Right ventricle myocardium inferior (tissue), 1 donor: Measurements from ENCODE around the gene VSTM4. TPM values are rescaled to one million over a fixed set of nuclear protein-coding genes. Genes with fewer than 3 reads are reported as not detected.

Source experiments
- ATAC-seq: fragments of 200-7000 bp; cut with Tn5 transposase; one replicate; pipeline ENCODE4 v1.9.1; 2020; ENCODE audit warnings: mild to moderate bottlenecking, moderate library complexity
- DNase-seq: peaks from one replicate; pipeline ENCODE4 v3.0.0; 2021; ENCODE audit errors: missing footprints
- intact Hi-C: fragments of 100-400 bp; cut with DNase I; formaldehyde crosslinking; loops from one replicate; pipeline ENCODE4 v1.11.0; 2022
- total RNA-seq: library from RNA; stranded (reverse); fragmentation: NEBNext Ultra II Directional; extraction: Animal tissue kit (Norgen Biotek cat#: 25700); gene quantifications from one replicate; pipeline ENCODE4 v1.2.1, GENCODE V29; 2021
- donor health status: DM: no; HTN: yes; CAD: no; lungs with severe emphysema.

VSTM4 gene
- total RNA-seq, 1 donor from 2014 or later = 21.8 TPM

DNA sequence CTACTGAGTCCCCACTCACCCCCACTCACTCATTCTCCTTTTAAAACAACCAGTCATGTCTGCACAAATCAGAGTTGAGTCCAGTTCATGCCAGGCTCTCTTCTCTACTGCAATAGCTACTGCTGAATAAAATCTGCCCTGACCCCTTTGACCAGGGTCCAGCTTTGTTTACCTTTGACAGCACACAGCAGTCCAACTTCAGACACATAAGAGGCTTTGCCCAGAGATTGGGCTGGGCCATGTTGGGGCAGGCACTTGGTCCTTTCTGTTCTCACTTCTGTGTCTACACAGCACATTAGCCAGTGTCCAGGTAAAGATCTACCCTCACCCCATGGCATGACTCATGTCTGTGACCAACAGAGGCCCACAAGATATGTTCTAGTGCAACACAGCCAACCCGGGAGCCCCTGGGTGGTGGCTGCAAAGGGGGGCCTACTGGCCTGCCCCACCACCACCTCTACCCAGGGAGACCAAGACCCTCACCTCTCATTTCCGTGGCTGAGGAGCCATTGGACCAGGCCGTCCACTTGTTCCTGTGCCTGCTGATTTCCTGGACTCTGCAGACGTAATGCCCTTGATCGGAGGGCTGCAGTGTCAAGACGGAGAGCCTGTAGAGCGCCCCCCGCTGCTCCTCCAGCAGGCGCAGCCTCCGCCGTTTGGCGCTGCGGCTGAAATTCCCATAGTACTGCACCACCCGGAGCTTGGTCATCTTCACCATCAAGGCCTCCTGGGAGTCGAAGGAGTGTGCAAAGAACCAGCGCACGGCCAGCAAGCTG is 8.0 kb downstream of the VSTM4 start:
- intact Hi-C loops = no loop called here
- DNase-seq = peak; percentile 52
- no peak for ATAC-seq

DNA sequence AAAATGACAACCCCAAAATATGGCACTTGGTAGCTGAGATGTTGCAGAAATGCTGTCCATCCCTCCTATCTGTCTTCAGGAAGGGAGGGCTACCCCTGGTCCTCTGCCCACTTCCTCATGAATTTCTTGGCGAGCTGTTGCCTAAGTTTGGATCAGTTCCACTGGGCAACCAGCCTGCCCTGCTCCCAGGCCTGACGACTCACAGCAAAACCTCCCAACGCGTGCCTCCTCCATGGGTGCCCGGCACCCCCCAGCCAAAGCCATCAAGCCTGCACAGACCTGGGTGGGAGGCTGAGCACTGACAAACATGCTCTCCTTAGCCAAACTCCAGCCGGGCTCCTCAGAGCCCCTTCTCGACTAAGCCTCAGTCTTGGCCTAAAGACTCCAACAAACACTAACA is 8.9 kb downstream of the VSTM4 start:
- peak; percentile 73 for DNase-seq
- ATAC-seq = peak; percentile 20
- intact Hi-C loops = no loop called here

- intact Hi-C loops = no loop called here
- DNase-seq (no peak), ATAC-seq (no peak)
These were observed 10.2 kb downstream of the VSTM4 start for GRCh38 chr10:49105076-49105475.

DNA sequence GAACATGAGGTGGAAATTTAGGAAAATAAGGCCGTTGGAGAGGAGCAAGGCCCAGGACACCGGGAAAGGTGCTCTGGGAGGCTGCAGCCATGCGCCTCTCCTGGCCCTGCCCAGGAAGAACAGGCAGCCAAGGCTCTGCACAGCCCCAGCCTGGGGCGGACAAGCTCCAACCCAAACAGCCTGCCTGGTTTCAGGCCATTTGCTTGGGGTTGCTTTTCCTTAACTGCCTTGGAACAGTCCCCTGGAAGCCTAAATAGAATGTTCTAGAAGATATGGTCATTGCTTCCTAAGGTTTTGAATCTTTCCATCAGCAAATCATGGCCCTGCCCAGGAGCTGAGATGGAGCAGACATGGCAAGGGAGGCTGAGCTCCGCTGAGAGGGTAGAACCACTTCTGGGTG is 11.0 kb downstream of the VSTM4 start:
- DNase-seq (no peak), ATAC-seq (peak; percentile 56)
- intact Hi-C loops = no loop called here

- DNase-seq = no peak
- no peak for ATAC-seq
- intact Hi-C loops = no loop called here
These were observed 11.6 kb downstream of the VSTM4 start for GRCh38 chr10:49103761-49104160.

DNA sequence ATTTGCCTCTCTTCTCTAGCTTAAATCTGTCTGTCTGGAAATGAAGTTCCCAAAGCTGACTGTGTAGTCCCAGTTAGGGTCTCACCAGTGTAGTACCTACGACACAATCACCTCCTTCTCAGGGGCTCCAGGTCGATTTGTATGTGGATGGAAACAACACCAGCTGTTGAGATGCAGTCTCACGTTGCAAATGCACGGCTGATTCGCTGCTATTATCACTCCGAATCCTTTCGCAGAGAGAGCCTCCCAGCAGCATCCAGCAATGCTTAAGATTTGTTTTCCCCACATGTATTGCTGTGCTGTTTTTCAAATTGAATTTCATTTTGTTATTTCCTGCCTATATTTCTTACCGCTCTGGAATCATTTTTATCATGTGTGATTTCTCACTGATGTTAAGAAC is 16.3 kb downstream of the VSTM4 start:
- intact Hi-C loops = no loop called here
- no peak for DNase-seq
- no peak for ATAC-seq

DNA sequence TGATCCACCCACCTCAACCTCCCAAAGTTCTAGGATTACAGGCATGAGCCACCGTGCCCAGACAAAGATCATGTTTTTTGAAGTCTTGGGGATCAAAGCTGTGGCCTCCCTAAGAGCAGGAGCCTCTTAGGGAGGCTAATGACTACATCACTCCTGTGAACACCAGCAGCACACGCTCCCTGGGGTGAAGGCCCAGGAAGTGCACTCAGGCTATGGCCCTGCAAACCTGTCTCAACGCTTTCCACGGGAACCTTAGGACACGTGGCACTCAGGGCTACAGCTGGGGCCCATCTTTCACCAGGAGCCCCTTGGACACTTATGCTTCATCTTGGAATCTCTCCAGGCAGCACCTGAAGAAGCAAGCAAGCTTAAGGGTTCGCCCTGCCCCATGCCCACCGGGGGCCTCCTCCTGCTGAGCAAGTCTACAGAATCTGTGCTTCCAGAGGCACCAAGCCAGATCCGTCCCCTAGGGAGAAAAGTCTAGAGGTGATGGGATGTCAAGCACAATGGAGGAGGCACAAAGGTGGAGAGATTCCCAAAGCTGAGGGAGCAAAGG is 18.4 kb downstream of the VSTM4 start:
- intact Hi-C loops = no loop called here
- DNase-seq (no peak), ATAC-seq (no peak)

DNA sequence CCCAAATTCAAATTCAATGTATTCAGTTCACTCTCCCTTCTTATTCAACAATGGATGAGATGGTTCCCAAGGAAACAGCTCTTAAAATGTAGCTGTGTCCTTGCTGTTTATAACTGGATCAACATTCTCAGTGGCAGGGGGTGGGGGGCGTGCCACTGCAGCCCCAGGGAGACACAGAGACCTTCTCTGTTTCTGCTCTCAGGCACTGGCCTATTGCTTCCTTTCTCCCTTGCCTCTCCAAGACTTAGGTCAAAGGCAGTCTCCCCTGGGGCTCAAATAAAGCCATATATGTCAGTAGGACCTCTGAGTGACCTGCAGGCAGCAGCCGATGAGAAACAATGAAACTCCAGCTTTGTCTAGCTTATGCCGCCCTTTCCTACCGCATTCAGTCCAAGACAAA is 20.7 kb downstream of the VSTM4 start:
- no peak for DNase-seq
- intact Hi-C loops = no loop called here
- ATAC-seq = peak; percentile 36

- ATAC-seq (no peak), DNase-seq (no peak)
- intact Hi-C loops = no loop called here
These were observed 21.4 kb downstream of the VSTM4 start for GRCh38 chr10:49093922-49094321.

DNA sequence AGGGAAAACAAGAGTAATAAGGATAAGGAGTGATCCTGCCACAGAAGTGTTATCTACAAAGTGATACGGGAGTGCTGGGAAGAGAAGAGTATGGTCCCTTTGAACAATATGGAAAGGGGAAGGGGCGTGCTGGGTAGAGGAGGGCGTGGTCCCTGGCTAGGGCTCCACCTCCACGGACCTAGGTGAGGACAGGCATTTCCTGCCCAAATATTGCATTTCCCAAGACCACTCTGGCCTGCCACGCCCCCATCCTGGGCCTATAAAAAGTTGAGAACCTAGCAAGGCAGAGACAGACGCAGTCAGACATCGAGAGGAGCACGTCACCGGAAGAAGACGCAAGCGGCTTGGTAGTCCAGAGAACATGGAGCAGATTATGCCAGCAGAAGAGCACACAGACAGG is 22.8 kb downstream of the VSTM4 start:
- intact Hi-C loops = no loop called here
- ATAC-seq (no peak), DNase-seq (no peak)

GRCh38 chr10:49091450-49092210 is 23.7 kb downstream of the VSTM4 start:
- ATAC-seq = no peak
- DNase-seq = no peak
- intact Hi-C loops = no loop called here

DNA sequence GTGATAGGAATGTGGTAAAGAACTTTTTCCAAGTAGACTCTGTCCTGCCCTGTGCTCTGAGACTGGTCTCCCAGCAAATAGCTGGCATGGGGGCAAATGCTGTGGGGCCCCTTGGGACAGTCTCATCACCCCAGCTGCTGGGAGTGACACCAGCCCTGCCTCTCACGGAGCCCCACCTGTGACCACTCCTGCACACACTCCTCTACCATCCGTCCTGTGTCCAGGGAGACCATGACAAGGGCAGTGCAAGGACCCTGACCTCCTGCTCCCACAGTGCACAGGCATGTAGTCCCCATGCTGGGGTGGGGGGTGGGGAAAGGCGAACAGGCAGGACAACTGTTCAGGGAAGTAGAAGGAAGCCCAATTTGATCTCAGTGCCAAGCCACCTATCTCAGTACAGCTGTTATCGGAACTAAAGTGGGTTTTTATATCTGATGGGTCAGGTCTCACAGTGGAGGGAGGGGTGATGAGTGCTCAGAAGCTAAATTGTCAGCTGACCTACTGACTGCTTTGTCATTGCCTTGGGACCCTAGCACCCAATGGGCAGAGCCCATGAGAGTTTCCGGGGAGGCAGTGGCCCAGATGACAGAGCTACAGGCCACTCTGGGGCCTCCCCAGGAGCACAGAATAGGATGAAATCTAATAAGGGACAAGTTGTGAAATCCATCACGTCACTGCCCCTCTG is 24.5 kb downstream of the VSTM4 start:
- DNase-seq (peak; percentile 57), ATAC-seq (no peak)
- intact Hi-C loops = no loop called here

DNA sequence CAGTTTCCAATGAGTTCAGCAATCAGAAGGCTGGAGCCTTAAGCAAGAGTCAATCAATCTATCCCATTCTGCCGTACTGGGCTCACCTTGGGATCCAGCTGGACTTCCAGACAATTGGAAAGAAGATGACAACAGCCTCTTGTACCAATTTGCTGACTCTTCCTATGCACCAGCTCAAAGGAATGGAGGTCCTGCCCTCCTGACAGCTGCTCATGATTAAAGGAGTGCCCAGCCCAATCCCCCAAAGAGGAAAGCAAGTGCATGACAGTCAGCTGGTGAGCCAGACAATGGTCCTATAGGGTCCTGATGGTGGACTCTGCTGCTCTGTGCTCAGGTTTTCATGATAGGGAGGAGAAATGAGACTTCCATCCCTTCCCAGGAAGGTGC is 25.1 kb downstream of the VSTM4 start:
- intact Hi-C loops = no loop called here
- DNase-seq (no peak), ATAC-seq (no peak)

DNA sequence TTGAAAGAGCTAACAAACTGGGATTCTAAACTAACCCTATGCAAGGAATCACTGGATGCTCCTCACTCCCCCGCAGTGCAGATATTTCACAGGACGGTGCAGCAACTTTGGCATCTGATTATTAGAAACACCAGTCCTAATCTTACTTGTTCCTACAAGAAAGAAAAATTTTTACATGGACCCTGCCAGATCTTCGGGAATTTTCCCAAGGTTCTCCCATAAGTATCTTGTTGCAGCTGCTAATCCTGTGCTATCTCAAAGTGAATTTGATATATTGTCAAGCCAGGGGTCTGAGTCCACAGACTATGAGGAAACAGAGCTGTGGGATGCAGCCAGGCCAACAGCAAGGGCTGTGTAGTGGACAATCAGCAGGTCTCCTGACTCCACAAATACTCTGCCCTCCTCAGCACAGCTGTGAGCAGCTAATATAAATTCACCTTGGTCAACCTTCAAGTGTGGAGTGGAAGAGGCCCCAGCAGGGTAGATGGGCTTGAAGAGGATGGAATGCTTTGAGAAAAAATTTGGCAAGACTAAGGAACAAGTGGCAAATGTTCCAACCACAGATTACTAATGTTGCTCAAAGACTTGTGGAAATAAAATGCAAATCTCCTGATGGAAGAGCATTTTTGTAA is 25.6 kb downstream of the VSTM4 start:
- intact Hi-C loops = no loop called here
- peak; percentile 55 for DNase-seq
- ATAC-seq = peak; percentile 75

DNA sequence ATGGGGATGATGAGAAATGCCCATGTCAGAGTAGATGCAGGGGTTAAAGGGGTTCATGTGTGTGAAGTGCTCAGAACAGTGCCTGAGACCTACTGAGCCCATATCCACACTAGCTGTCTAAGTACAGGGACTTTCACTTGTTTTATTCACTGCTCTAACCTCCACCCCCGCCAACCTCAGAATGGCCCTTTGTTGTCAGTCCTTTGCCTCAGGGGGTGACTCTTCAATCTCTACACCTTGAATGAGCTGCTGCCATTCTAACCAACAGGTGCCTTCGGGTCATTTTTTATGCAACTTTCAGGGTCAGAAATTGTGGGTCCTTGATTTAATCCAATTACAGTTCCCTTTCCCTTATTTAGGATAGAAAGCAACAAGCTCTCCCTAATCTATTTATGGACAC is 26.2 kb downstream of the VSTM4 start:
- ATAC-seq = no peak
- no peak for DNase-seq
- intact Hi-C loops = no loop called here

- intact Hi-C loops = no loop called here
- no peak for DNase-seq
- ATAC-seq = no peak
These were observed 28.4 kb downstream of the VSTM4 start for GRCh38 chr10:49086889-49087288.

DNA sequence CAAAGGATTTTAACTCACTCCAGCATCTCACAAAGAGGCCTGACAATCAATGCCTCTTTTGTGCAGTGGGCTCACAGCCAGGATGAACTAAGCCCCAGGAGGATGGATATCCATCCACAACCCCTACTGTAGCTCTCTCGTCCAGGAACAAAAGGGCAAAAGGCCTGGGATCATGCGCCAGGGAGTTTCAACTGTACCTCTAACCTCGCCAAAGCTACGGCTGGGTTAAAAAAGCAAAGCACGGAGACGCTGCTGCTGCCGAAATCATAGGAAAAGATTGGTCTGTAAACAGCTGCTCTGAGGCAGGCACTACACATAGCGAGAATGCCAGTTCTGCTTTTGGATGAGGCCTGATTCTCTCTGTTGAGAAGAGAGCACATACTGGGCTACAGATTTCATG is 32.1 kb downstream of the VSTM4 start:
- peak; percentile 73 for ATAC-seq
- intact Hi-C loops = no loop called here

GRCh38 chr10:49082766-49083165 is 32.6 kb downstream of the VSTM4 start:
- peak; percentile 37 for ATAC-seq
- no peak for DNase-seq
- intact Hi-C loops = no loop called here

More for the DNA sequence above, 32.1 kb downstream of the VSTM4 start:
- peak; percentile 74 for DNase-seq
